OCI-LY7 (cell line): ENCODE measurements around the gene NMB. TPM values are rescaled to one million over a fixed set of nuclear protein-coding genes. Genes with fewer than 3 reads are reported as not detected.

ENCODE experiments used
- BruUV-seq: library from RNA; stranded (reverse); fragments of 400-500 nt; replicated peaks from 2 replicates; lab custom pipeline; 2021; lab: Mats Ljungman, UMichigan
- CTCF ChIA-PET: fragments of 300-600 bp; sonication (Branson Sonifier 250); formaldehyde crosslinking; loops from one replicate; lab custom pipeline; 2022; ENCODE audit warnings: antibody characterized with exemption; ENCODE audit not compliant: unreplicated experiment; lab: Charles Lee
- POLR2A ChIA-PET: fragments of 300-600 bp; sonication (Branson Sonifier 250); formaldehyde crosslinking; loops from one replicate; lab custom pipeline; 2022; ENCODE audit warnings: antibody characterized with exemption; lab: Charles Lee
- DNase-seq: peaks from one replicate; pipeline ENCODE4 v3.0.0-alpha.2; 2015; ENCODE audit warnings: low spot score
- H2AFZ ChIP-seq: fragments of 200-600 bp; sonication (generic), shearing (Covaris generic); 2 replicates; pipeline ENCODE4 v1.6.1; 2014; ENCODE audit warnings: mild to moderate bottlenecking, antibody characterized with exemption, low read length, moderate library complexity
- H3K27ac ChIP-seq: fragments of 200-600 bp; sonication (generic); 2 replicates; pipeline ENCODE4 v1.5.1; 2014; ENCODE audit warnings: mixed run types, low read depth, mild to moderate bottlenecking, moderate library complexity, low read length, inconsistent platforms; ENCODE audit not compliant: poor library complexity, severe bottlenecking
- H3K36me3 ChIP-seq: fragments of 200-600 bp; sonication (generic); 2 replicates; pipeline ENCODE4 v1.6.1; 2014; ENCODE audit warnings: mild to moderate bottlenecking, antibody characterized with exemption, low read length, moderate library complexity, mixed read lengths; ENCODE audit not compliant: insufficient read depth
- H3K4me1 ChIP-seq: fragments of 200-600 bp; sonication (generic); 2 replicates; pipeline ENCODE4 v1.5.1; 2014; ENCODE audit warnings: mild to moderate bottlenecking, low read length; ENCODE audit not compliant: insufficient read depth, poor library complexity, severe bottlenecking
- H3K4me2 ChIP-seq: fragments of 200-600 bp; sonication (generic); 2 replicates; pipeline ENCODE4 v1.6.1; 2014; ENCODE audit warnings: mild to moderate bottlenecking, low read length
- H3K4me3 ChIP-seq: fragments of 200-600 bp; sonication (generic); 2 replicates; pipeline ENCODE4 v1.5.1; 2014; ENCODE audit warnings: mild to moderate bottlenecking, low read depth, low read length; ENCODE audit not compliant: poor library complexity, severe bottlenecking
- H3K79me2 ChIP-seq: fragments of 200-600 bp; sonication (generic); 2 replicates; pipeline ENCODE4 v1.6.1; 2016; ENCODE audit warnings: low read depth, mild to moderate bottlenecking, low read length, moderate library complexity, mixed read lengths; ENCODE audit not compliant: insufficient read depth
- H3K9me2 ChIP-seq: fragments of 200-600 bp; sonication (generic); 2 replicates; pipeline ENCODE4 v1.6.1; 2016; ENCODE audit warnings: mild to moderate bottlenecking, low read length, mixed read lengths; ENCODE audit not compliant: insufficient read depth
- H3K9me3 ChIP-seq: fragments of 200-600 bp; sonication (generic); 2 replicates; pipeline ENCODE4 v1.6.1; 2014; ENCODE audit warnings: mild to moderate bottlenecking, mixed run types, low read length, mixed read lengths
- H4K20me1 ChIP-seq: fragments of 200-600 bp; sonication (generic); 2 replicates; pipeline ENCODE4 v1.6.1; 2014; ENCODE audit warnings: mild to moderate bottlenecking, antibody characterized with exemption, low read length, moderate library complexity, mixed read lengths; ENCODE audit not compliant: insufficient read depth
- EZH2phosphoT487 ChIP-seq: fragments of 200-600 bp; sonication (generic); IDR thresholded peaks from 2 replicates; pipeline ENCODE4 v1.6.1; 2018; ENCODE audit warnings: low read depth, borderline replicate concordance, mild to moderate bottlenecking, mixed run types, antibody characterized with exemption, low read length, moderate library complexity, mixed read lengths
- intact Hi-C: fragments of 100-400 bp; cut with micrococcal nuclease; formaldehyde crosslinking; loops from one replicate; pipeline ENCODE4 v1.10.0; 2022; ENCODE audit not compliant: unreplicated experiment
- total RNA-seq, 2 experiments: library from RNA; depleted of rRNA in 1 of 2; stranded (reverse); fragments of >200 nt in 1 of 2; shearing (Covaris generic) in 1 of 2; gene quantifications; 2 replicates each; pipeline ENCODE4 v1.2.3, GENCODE V29; 2014 to 2022
- TF ChIP-seq, protein P1 (sequence below): fragments of 200-600 bp; sonication (generic); conservative IDR thresholded peaks from 2 replicates; pipeline ENCODE4 v1.5.1; 2014; ENCODE audit warnings: mild to moderate bottlenecking, antibody characterized with exemption, low read length, moderate library complexity, mixed read lengths

Gene NMB
- total RNA-seq, 2 experiments from 2014 or later = 8.7 to 10.3 TPM

DNA sequence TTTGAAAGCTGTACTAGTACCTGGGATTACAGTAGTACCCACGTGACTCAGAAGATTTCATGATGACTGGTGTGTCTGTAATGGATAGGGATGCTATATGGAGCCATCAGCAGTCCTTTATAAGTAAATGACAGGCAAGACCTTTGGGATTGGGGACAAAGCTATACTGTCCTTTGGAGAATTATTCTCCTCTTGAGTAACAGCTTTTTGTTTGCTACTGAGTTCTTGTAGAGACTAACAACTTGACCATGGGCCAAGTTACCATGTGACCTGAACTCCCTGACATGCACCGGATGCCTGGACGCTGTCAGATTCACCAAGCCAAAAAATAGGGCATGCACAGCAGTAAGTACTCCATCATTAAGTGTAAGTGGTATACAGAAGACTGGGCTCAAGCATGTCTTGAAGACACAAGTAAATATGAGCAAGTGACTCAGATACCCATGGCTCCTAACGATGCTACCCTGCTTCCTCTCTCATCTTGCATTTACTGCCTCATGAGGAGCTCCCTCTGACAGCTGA, 45.0 kb upstream of the NMB start:
- intact Hi-C loops = no loop called here
- CTCF ChIA-PET = no interaction called here
- Histone ChIP-seq H2AFZ (no peak overlapping the region), H3K4me1 (peaks cover 7% of the 10 kb centered on the region), H3K9me2 (no peaks in the 10 kb centered on the region), H3K4me3 (no peak overlapping the region), H3K79me2 (peaks cover 84% of the 10 kb centered on the region), H3K4me2 (no peak overlapping the region), H3K36me3 (peaks cover 36% of the 10 kb centered on the region; the same call in 1 of the 2 replicates), H3K27ac (no peak overlapping the region), H4K20me1 (peaks cover 14% of the 10 kb centered on the region), H3K9me3 (no peaks in the 10 kb centered on the region)
- no TSS peak for BruUV-seq
- TF ChIP-seq, protein P1, sequence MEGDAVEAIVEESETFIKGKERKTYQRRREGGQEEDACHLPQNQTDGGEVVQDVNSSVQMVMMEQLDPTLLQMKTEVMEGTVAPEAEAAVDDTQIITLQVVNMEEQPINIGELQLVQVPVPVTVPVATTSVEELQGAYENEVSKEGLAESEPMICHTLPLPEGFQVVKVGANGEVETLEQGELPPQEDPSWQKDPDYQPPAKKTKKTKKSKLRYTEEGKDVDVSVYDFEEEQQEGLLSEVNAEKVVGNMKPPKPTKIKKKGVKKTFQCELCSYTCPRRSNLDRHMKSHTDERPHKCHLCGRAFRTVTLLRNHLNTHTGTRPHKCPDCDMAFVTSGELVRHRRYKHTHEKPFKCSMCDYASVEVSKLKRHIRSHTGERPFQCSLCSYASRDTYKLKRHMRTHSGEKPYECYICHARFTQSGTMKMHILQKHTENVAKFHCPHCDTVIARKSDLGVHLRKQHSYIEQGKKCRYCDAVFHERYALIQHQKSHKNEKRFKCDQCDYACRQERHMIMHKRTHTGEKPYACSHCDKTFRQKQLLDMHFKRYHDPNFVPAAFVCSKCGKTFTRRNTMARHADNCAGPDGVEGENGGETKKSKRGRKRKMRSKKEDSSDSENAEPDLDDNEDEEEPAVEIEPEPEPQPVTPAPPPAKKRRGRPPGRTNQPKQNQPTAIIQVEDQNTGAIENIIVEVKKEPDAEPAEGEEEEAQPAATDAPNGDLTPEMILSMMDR = no peak
- TF ChIP-seq EZH2phosphoT487 = no peak
- POLR2A ChIA-PET = interaction anchor here (0.5 to 1.3 kb wide), 3 partner anchors 9 to 84 kb away, joined by 3 to 7 read pairs (median 3); partner anchors contain the start of gene SEC11A
- no peak for DNase-seq

DNA sequence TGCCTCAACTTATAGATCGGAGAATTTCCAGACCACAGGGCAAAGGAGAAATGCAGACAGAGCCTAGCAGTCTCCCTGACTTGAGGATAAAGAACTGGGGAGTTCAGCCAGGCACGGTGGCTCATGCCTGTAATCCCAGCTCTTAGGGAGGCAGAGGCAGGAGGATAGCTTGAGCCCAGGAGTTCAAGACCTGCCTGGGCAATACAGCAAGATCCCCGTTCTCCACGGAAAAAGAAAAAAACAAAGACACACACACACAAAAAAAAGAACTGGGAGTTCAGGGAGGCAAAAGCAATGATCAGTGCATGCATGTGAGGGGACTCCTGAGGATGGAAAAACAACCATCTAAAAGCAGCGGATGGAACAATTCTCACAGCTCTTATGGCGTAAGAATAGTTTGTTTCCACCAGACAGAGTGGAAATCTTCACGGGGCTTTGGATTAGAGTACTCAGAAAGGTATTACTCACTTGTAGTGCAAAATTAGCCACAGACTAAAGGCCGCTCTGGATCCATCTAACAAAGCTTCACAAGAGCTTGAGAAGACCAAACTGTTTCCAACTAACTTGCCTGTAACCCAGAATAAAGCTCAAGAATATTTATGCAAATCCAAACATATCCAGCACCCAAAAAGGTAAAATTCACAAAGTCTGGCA, 41.7 kb upstream of the NMB start:
- intact Hi-C loops = no loop called here
- H4K20me1 ChIP-seq = peaks cover 24% of the 10 kb centered on the region
- POLR2A ChIA-PET = interaction anchor here (0.6 to 1.0 kb wide), 3 partner anchors 40 to 147 kb away, joined by 3 to 4 read pairs (median 4); no protein-coding TSS in a partner anchor
- no peak overlapping the region for H2AFZ ChIP-seq
- peaks cover 91% of the 10 kb centered on the region for H3K79me2 ChIP-seq
- DNase-seq = no peak
- no peaks in the 10 kb centered on the region for H3K9me3 ChIP-seq
- H3K36me3 ChIP-seq = peaks cover 26% of the 10 kb centered on the region; the same call in 1 of the 2 replicates
- CTCF ChIA-PET = no interaction called here
- no peak overlapping the region for H3K4me2 ChIP-seq
- H3K4me3 ChIP-seq = no peak overlapping the region
- no peak overlapping the region for H3K27ac ChIP-seq
- BruUV-seq = no TSS peak
- TF ChIP-seq EZH2phosphoT487 = no peak
- TF ChIP-seq, protein P1 = no peak
- H3K4me1 ChIP-seq = peaks cover 12% of the 10 kb centered on the region
- no peaks in the 10 kb centered on the region for H3K9me2 ChIP-seq
